BE2C (cell line): Measurements from ENCODE around the gene KLRC1.
"Not testable (repeated sequence)": the region's sequence is repeated elsewhere in the genome, so short reads cannot be mapped to it uniquely, and the experiment has no call there.

ENCODE experiments used
- DNase-seq: peaks from one replicate; pipeline ENCODE4 v3.0.0-alpha.2; 2020
- H3K27me3 ChIP-seq: fragments of 250-450 bp; sonication (Bioruptor Pico); 2 replicates; pipeline ENCODE4 v1.5.1; 2020; ENCODE audit warnings: mild to moderate bottlenecking
- H3K36me3 ChIP-seq: fragments of 250-450 bp; sonication (Bioruptor Pico); 2 replicates; pipeline ENCODE4 v1.5.1; 2020; ENCODE audit warnings: mild to moderate bottlenecking
- H3K4me1 ChIP-seq: fragments of 250-450 bp; sonication (Bioruptor Pico); 2 replicates; pipeline ENCODE4 v1.5.1; 2020
- H3K4me3 ChIP-seq: 2 replicates; pipeline ENCODE4 v1.5.1; 2011; ENCODE audit warnings: low read depth, low read length
- H3K9me3 ChIP-seq: fragments of 250-450 bp; sonication (Bioruptor Pico); 2 replicates; pipeline ENCODE4 v1.5.1; 2020
- CTCF ChIP-seq: IDR thresholded peaks from 2 replicates; pipeline ENCODE4 v1.5.1; 2012; ENCODE audit warnings: mild to moderate bottlenecking, low read depth, low read length

KLRC1 gene

GRCh38 chr12:10448236-10448635 is 4.9 kb downstream of the KLRC1 start:
- no peak for DNase-seq
- Histone ChIP-seq H3K27me3 (no peaks in the 10 kb centered on the region), H3K4me3 (no peak overlapping the region), H3K9me3 (no peaks in the 10 kb centered on the region), H3K4me1 (no peaks in the 10 kb centered on the region), H3K36me3 (no peaks in the 10 kb centered on the region)
- TF ChIP-seq CTCF = no peak

GRCh38 chr12:10446052-10446451 is 7.1 kb downstream of the KLRC1 start:
- not testable (repeated sequence) for H3K27me3 ChIP-seq, H3K9me3 ChIP-seq, DNase-seq, H3K36me3 ChIP-seq, H3K4me1 ChIP-seq, H3K4me3 ChIP-seq

GRCh38 chr12:10441144-10441543 is 12.0 kb downstream of the KLRC1 start:
- H3K36me3 ChIP-seq, H3K4me3 ChIP-seq, H3K4me1 ChIP-seq, H3K27me3 ChIP-seq, H3K9me3 ChIP-seq, DNase-seq: not testable (repeated sequence)

GRCh38 chr12:10439608-10440274 is 13.4 kb downstream of the KLRC1 start:
- H3K27me3 ChIP-seq, DNase-seq, H3K4me1 ChIP-seq, H3K36me3 ChIP-seq, H3K4me3 ChIP-seq, H3K9me3 ChIP-seq: not testable (repeated sequence)

DNA sequence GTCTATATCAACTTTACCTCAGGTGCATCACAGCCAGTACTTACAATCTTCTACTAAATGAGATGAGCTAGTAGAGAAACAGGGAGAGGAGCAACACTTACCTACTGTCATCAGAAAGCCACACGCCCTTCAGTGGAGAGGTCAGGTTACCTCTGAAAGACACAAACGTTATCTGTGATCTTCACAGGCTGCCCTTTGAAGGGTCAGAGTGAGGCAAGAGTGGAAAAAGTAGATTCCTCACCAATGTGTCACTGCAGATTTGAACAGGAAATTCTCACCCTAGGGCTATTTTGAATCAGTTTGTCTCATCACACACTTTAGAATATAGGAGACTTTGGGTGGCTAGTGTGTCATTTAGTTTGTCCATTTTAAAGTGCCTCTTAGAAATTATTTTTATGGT is 15.6 kb downstream of the KLRC1 start:
- not testable (repeated sequence) for H3K36me3 ChIP-seq, H3K27me3 ChIP-seq, H3K4me3 ChIP-seq, H3K4me1 ChIP-seq, DNase-seq, H3K9me3 ChIP-seq

GRCh38 chr12:10435816-10436215 is 17.4 kb downstream of the KLRC1 start, which contains the start of gene KLRC2:
TSS of gene KLRC2 (minus strand) at chr12:10436010. CDS start at chr12:10435986, 24 bp downstream.
- not testable (repeated sequence) for DNase-seq, H3K9me3 ChIP-seq, H3K4me3 ChIP-seq, H3K4me1 ChIP-seq, H3K36me3 ChIP-seq, H3K27me3 ChIP-seq

DNA sequence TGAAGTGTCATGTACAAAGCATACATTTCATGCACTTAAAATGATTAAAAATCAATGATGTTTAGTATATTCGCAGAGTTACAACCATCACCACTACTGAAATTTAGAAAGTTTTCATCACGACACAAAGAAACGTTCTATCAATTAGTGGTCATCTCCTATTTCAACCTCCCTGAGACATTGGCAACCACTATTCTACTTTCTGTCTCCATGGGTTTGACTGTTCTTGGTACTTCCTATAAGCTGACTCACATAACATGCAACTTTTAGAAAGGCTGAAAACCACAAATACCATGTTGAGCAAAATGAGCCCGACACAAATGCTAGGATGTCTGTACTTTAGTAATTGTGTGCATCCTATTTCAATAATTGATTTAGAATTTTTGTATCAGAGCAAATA is 22.6 kb downstream of the KLRC1 start:
- not testable (repeated sequence) for H3K27me3 ChIP-seq, H3K9me3 ChIP-seq, DNase-seq, H3K4me1 ChIP-seq, H3K4me3 ChIP-seq, H3K36me3 ChIP-seq

DNA sequence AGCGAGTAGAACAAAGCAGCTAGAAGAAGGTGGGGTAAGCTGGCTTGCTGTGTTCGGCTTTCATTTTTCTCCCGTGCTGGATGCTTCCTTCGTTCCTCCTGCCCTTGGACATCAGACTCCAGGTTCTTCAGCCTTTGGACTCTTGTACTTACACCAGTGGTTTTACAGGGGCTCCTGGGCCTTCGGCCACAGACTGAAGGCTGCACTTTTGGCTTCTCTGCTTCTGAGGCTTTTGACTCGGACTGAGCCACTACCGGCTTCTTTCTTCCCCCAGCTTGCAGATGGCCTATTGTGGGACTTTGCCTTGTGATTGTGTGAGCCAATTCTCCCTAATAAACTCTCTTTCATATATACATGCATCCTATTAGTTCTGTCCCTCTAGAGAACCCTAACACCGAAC is 27.2 kb downstream of the KLRC1 start:
- not testable (repeated sequence) for H3K4me1 ChIP-seq, H3K4me3 ChIP-seq, H3K27me3 ChIP-seq, H3K9me3 ChIP-seq, H3K36me3 ChIP-seq, DNase-seq

DNA sequence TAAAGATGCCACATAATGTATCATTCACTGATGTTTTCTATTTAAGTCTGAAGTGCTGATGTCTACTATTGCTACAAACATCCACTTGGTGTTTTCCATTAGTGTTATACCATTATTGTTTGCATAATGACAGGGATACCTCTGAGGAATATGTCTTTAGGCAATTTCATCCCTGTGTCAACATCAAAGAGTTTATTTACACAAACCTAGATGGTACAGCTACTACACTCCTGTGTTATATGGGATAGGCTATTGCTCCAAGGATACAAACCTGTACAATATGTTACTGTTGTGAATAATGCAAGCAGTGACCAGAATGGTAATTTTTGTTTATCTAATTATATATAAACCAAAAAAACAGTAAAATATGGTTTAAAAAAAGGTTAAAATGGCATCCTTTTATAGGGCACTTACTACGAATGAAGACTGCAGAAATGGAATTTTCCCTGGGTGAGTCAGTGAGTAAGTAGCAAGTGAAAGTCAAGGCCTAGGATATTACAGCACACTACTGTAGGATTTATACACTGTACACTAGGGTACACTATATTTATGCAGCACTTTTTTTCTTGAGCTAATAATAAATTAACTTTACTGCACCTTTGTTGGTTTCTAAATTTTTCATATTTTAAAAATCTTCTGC is 28.8 kb downstream of the KLRC1 start:
- not testable (repeated sequence) for DNase-seq, H3K36me3 ChIP-seq, H3K4me3 ChIP-seq, H3K9me3 ChIP-seq, H3K4me1 ChIP-seq, H3K27me3 ChIP-seq

GRCh38 chr12:10422159-10422558 is 31.0 kb downstream of the KLRC1 start:
- H3K36me3 ChIP-seq, DNase-seq, H3K4me3 ChIP-seq, H3K9me3 ChIP-seq, H3K27me3 ChIP-seq, H3K4me1 ChIP-seq: not testable (repeated sequence)

- H3K27me3 ChIP-seq, DNase-seq, H3K4me1 ChIP-seq, H3K36me3 ChIP-seq, H3K9me3 ChIP-seq, H3K4me3 ChIP-seq: not testable (repeated sequence)
These were observed 32.8 kb downstream of the KLRC1 start, which contains the start of gene KLRC3 for GRCh38 chr12:10420334-10420733. TSS of gene KLRC3 (minus strand) at chr12:10420595. CDS start at chr12:10420550, 45 bp downstream.
